ENCODE results near the gene RNF25.

Gene RNF25

GRCh38 chr2:218671654-218672566 is at the start of gene RNF25, which contains the start of gene STK36:
RNF25 (minus strand) TSS chr2:218672002; CDS start chr2:218671970, 32 bp downstream.
STK36 (plus strand) TSS chr2:218672086; CDS start chr2:218672830, 744 bp downstream.
- peak; percentile 64 to 81 (median 74) for DNase-seq

- no peak for DNase-seq
Observed at GRCh38 chr2:218721488-218721887, 49.7 kb upstream of the RNF25 start.

GRCh38 chr2:218720048-218721041 is 48.5 kb upstream of the RNF25 start:
- DNase-seq = no peak

GRCh38 chr2:218719457-218719856 is 47.7 kb upstream of the RNF25 start:
- no peak for DNase-seq

GRCh38 chr2:218718058-218718457 is 46.3 kb upstream of the RNF25 start:
- DNase-seq = no peak

- no peak for DNase-seq
Observed at GRCh38 chr2:218717262-218717661, 45.5 kb upstream of the RNF25 start.

- no peak for DNase-seq
Observed at GRCh38 chr2:218716070-218716469, 44.3 kb upstream of the RNF25 start.

- no peak for DNase-seq
Observed at GRCh38 chr2:218713922-218714321, 42.1 kb upstream of the RNF25 start.

GRCh38 chr2:218711550-218711929 is 39.7 kb upstream of the RNF25 start:
- DNase-seq = peak in 1 of 6 experiments; percentile 26

GRCh38 chr2:218710687-218711549 is 39.1 kb upstream of the RNF25 start, which contains the start of gene TTLL4:
TTLL4 (plus strand) TSS chr2:218710835; CDS start chr2:218737677, 26,842 bp downstream.
- DNase-seq = peak; percentile 94 to 99 (median 98)

- no peak for DNase-seq
Observed at GRCh38 chr2:218710334-218710686, 38.5 kb upstream of the RNF25 start.

GRCh38 chr2:218709908-218710307 is 38.1 kb upstream of the RNF25 start:
- no peak for DNase-seq

- no peak for DNase-seq
Observed at GRCh38 chr2:218708086-218708485, 36.3 kb upstream of the RNF25 start.

GRCh38 chr2:218703341-218703740 is 31.5 kb upstream of the RNF25 start:
- DNase-seq = no peak

- no peak for DNase-seq
Observed at GRCh38 chr2:218701806-218702205, 30.0 kb upstream of the RNF25 start.

- no peak for DNase-seq
Observed at GRCh38 chr2:218698885-218699284, 27.1 kb upstream of the RNF25 start.

GRCh38 chr2:218694405-218695145 is 22.8 kb upstream of the RNF25 start:
- DNase-seq = no peak

GRCh38 chr2:218691234-218691633 is 19.4 kb upstream of the RNF25 start:
- DNase-seq = no peak

GRCh38 chr2:218687400-218688060 is 15.7 kb upstream of the RNF25 start:
- peak in 4 of 6 experiments; percentile 13 to 34 (median 20) for DNase-seq

GRCh38 chr2:218680061-218680460 is 8.3 kb upstream of the RNF25 start:
- no peak for DNase-seq

- no peak for DNase-seq
Observed at GRCh38 chr2:218679119-218679518, 7.3 kb upstream of the RNF25 start.
